Measurements from ENCODE around the gene SEC24A.
"Not testable (repeated sequence)": the region's sequence is repeated elsewhere in the genome, so short reads cannot be mapped to it uniquely, and the experiment has no call there.

Gene SEC24A

GRCh38 chr5:134650660-134651059, 2.1 kb downstream of the SEC24A start:
- DNase-seq = not testable (repeated sequence)

DNA sequence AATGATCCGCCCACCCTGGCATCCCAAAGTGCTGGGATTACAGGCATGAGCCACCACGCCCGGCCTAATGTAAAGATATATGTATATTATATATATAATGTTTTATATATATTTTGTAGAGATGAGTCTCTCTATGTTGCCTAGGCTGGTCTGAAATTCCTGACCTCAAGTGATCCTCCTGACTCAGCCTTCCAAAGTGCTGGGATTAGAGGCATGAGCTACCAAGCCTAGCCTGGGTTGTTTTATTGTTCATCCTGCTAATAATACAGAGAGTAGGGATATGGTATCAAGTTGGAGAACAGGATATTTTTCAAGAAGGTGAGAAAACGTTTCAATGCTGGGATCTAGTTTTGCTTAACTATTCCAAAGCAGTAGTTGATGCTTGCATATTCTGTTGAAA, 2.9 kb downstream of the SEC24A start:
- DNase-seq = no peak

DNA sequence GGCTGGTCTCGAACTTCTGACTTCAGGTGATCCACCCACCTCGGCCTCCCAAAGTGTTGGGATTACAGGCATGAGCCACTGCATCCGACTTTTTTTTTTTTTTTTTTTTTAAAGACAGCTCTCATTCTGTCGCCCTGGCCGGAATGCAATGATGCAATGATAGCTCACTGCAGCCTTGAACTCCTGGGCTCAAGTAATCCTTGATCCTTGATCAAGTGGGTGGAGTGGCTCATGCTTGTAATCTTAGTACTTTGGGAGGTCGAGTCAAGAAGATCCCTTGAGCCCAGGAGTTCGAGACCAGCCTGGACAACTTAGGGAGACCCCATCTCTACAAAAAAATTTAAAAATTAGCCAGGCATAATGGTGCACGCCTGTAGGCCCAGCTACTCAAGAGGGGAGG, 8.1 kb downstream of the SEC24A start:
- no peak for DNase-seq

- DNase-seq = no peak
Measured at GRCh38 chr5:134659456-134659855, 10.9 kb downstream of the SEC24A start.

DNA sequence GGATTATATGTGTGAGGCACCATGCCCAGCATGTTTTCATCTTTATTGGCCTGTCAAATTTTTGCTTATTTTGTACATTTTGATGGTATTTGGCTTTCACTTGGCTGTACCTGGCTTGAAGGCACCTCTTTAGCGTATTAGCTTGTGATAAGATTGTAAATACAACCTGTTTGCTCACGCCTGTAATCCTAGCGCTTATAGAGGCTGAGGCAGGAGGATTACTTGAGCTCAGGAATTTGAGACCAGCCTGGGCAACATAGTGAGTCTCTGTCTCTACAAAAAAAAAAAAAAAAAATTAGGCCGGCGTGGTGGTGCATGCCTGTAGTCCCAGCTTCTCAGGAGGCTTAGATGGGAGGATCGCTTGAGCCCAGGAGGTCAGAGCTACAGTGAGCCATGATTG, 11.3 kb downstream of the SEC24A start:
- DNase-seq = no peak

- DNase-seq = no peak
Measured at GRCh38 chr5:134662971-134663370, 14.4 kb downstream of the SEC24A start.

GRCh38 chr5:134664448-134664847, 15.9 kb downstream of the SEC24A start:
- no peak for DNase-seq

GRCh38 chr5:134673546-134673945, 25.0 kb downstream of the SEC24A start:
- not testable (repeated sequence) for DNase-seq

GRCh38 chr5:134677357-134677756, 28.8 kb downstream of the SEC24A start:
- DNase-seq = not testable (repeated sequence)

- not testable (repeated sequence) for DNase-seq
Measured at GRCh38 chr5:134690144-134690543, 41.6 kb downstream of the SEC24A start.

GRCh38 chr5:134692722-134693121, 44.1 kb downstream of the SEC24A start:
- no peak for DNase-seq

DNA sequence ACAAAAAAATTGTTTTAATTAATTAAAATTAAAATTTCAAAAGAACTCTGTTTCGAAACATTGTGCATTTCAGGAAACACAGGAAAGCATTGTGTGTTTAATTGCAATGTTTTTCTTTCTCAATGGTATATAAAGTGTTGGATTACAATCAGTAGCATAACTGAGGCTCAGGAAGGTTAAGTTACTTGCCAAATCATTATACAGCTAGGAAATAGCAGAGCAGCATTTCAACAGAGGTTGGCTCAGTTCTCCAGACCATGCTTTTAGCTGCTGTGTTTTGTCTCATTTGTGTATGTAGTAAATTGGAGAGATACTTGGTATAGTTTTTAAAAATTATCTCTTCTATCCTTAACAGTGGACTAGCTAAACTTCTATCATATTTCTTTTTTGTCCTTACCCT, 59.7 kb downstream of the SEC24A start:
- DNase-seq = no peak

- DNase-seq = no peak
Measured at GRCh38 chr5:134714120-134714519, 65.5 kb downstream of the SEC24A start.

- DNase-seq = no peak
Measured at GRCh38 chr5:134714541-134714940, 66.0 kb downstream of the SEC24A start.

DNA sequence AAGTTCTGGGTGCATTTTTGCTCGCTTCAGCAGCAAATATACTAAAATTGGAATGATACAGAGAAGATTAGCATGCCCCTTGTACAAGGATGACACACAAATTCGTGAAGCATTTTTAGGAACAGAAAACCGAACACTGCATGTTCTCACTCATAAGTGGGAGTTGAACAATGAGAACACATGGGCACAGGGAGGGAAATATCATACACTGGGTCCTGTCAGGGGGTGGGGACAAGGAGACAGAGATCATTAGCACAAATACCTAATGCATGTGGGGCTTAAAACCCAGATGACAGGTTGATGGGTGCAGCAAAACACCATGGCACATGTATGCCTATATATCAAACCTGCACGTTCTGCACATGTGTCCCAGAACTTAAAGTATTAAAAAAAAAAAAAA, 66.9 kb downstream of the SEC24A start:
- DNase-seq = not testable (repeated sequence)

DNA sequence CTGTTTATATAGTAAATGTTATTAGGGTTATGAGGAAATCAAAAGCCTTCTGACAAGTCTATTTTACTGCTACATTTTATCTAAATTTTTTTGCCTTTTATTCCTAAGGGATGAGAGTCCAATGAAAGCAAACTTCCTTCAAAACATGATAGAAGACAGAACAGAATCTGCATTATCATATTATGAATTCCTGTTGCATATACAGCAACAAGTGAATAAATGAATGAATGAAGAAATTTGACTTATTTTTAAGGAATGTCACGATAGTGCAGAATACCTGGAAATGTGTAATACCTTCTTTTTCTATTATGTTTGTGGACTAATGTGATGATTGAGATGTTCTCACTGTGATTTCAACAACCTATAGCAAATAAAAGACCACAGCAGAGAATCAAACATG, 76.3 kb downstream of the SEC24A start:
- DNase-seq = no peak

DNA sequence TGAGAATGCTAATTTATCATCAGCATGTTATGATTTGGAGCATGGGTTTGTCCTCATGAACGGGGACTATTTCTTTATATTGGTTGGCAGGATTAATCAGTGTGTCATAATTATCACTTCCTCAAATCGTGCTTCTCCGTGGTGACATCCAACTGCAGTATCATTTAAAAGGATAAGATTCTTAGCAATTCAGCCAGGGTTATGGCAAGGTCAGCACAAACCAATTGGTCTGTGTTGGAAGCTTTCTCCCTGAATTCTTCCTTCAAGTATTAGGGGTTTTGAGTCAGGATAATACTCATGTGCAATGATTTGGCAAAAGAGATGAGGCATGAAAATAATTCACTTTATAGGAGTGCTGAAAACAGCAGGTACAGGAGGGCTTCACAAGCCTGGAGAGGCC, 84.2 kb downstream of the SEC24A start:
- no peak for DNase-seq

- no peak for DNase-seq
Measured at GRCh38 chr5:134735243-134735642, 86.7 kb downstream of the SEC24A start.

DNA sequence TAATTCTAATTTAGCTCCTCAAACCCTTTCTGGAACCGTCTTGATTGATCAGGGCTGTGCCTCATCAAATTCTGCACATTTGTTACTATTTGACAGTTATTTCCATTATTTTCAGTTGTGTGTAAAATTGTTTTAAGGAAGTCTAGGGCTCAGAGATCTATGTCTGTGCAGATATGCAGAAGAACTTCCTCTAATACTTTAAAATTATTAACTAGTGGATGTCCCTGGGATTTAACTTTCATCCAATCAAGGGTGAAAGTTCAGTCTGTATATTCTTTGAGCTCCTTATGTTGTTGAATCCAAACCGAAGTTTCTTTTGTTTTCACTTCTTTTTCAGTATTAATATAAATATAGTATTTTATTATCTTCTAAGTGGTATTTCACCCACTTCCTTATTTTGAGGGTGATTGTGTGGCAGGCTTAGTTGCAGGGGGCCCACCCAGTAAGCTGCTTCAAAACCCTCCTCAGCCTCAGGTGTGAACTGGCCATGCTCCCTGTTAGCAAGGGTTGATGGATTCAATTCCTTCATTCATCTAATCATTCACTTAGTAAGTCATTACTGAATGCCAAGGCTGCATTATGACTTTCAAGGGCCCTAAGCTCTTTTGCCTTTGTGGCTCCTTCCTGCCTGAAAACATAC, 87.7 kb downstream of the SEC24A start:
- DNase-seq = no peak

GRCh38 chr5:134738133-134738962, 89.8 kb downstream of the SEC24A start, which contains the start of gene CAMLG:
Gene CAMLG, plus strand, starts transcription at chr5:134738548. Its CDS starts 73 bp downstream, at chr5:134738621.
- peak; percentile 98 for DNase-seq

DNA sequence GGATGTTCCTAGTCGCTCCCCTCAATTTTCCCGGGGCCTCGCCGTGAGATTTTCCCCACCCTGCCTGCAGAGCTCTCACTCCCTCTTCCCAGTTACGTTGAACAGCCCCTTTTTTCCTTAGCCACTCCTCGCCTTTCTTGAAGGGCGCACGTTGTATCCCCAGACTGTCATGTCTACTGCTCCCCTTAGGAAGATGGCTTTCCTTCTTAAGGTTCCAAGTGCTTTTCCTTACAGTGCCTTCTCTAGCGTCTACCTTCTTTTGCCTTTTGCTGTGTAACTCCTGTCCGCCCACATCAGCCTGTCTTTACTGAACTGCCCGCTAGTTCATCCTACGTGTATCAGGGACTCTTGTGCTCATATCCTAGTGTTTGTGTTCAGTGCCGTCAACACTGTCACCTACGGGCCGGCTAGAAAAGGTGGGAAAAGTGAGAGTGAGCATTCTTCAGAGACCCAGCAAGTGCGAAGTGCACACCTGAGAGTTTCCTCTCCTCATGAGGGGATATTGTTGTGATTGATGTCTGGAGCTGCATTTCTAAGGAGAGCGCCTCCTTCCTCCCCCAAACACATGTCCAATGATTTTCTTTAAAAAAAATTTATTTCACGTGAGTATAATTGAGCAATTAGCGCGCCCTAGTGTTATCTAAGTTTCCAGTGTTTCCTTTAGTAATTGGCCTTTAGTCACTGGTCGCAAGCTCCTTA, 90.5 kb downstream of the SEC24A start:
- DNase-seq = no peak

- no peak for DNase-seq
Measured at GRCh38 chr5:134741052-134741451, 92.5 kb downstream of the SEC24A start.

DNA sequence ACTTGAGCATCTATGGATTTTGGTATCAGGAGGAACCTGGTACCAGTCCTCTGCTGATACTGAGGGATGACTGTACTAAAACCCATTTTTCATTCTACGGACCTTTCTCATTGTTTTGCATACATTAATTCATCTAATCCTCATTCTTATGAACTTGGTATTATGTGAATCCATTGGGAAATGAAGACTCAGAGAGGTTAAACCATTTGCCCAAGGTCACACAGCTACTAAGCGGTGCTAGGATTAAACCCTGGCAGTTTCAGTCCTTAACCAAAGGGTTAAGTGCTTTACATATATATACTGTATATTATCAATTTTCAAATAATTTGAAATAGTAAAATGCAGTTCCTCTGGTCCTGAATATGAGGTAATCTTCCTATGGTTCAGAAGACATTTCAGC, 93.5 kb downstream of the SEC24A start:
- no peak for DNase-seq

- no peak for DNase-seq
Measured at GRCh38 chr5:134749415-134749814, 100.8 kb downstream of the SEC24A start.

All from GDM1 (cell line).